Brain microvascular endothelial cell (primary cell): Measurements from ENCODE around the gene TMEM255A.
A peak's percentile ranks its signal among the peaks of the same experiment; 100 is the strongest.

Experiments used
- DNase-seq: peaks from one replicate; pipeline ENCODE4 v3.0.0-alpha.2; 2020
- H3K27ac ChIP-seq: fragments of 250-450 bp; sonication (Bioruptor Pico); 2 replicates; pipeline ENCODE4 v1.5.1; 2020; ENCODE audit warnings: mild to moderate bottlenecking, moderate library complexity
- H3K27me3 ChIP-seq: fragments of 250-450 bp; sonication (Bioruptor Pico); replicated peaks from 2 replicates; pipeline ENCODE4 v1.5.1; 2020; ENCODE audit warnings: mild to moderate bottlenecking
- H3K36me3 ChIP-seq: fragments of 250-450 bp; sonication (Bioruptor Pico); replicated peaks from 2 replicates; pipeline ENCODE4 v1.5.1; 2020; ENCODE audit warnings: mild to moderate bottlenecking
- H3K4me3 ChIP-seq: 2 replicates; pipeline ENCODE4 v1.5.1; 2011; ENCODE audit warnings: low read depth, mild to moderate bottlenecking, control low read depth, low read length, moderate library complexity
- in situ Hi-C: cut with HindIII; loops from 2 replicates; pipeline ENCODE4 v1.10.0; 2017; ENCODE audit warnings: low sequenced_read_pairs, low pct_ligation_motif_present
- TF ChIP-seq, protein P1 (sequence below): IDR thresholded peaks from 2 replicates; pipeline ENCODE4 v1.5.1; 2011; ENCODE audit warnings: low read depth, mild to moderate bottlenecking, moderate library complexity, low read length, control low read depth, inconsistent platforms; ENCODE audit errors: missing control alignments

TMEM255A gene

GRCh38 chrX:120309873-120310705, 1.2 kb downstream of the TMEM255A start:
- H3K27me3 ChIP-seq: no peaks in the 10 kb centered on the region

DNA sequence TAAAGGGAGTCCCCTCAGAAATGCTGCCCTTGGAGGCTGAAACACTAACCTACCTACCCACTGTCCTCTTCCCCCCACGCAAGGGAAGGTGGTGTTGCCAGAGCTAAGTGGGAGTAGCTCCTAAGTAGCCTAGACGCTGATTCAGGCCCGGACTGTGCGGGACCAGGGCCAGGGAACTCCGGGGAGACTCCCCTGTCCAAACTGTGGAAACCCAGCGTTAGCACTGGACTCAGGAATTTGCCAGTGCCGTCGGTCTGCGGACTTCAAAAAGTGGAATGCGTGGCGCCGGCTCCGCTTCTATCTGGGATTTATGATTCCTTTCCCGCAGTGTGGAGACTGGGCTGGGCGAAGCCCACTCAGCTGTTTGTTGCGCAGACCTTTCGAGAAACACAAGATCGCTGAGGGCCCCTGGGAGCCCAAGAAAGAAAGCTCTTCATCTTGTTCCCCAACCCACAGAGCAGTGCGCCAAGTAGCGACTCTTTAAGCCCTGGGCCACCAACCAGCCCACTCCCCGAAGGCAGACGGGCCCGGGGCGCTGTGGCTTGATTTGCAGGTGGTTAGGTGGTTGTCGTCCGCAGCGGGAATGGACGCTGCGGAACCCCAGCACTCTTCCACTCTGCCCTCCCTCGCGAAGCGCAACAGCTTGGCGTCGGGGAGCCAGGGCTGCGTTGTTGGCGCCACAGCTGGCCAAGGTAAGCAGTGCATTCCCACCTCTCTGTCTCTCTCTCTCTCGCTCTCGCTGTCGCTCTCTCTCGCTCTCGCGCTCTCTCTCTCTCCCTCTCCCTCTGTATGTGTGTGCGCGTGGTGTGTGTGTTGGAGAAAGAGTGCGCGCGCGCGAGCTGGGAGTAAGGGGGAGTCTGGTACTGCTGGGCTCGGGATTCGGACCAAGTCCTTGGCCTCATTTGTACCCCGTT, 2.0 kb downstream of the TMEM255A start:
- in situ Hi-C loops: no loop called here
- Histone ChIP-seq H3K27ac (no peak overlapping the region), H3K4me3 (peak overlapping the region; percentile 41), H3K36me3 (no peaks in the 10 kb centered on the region), H3K27me3 (no peaks in the 10 kb centered on the region)
- TF ChIP-seq, protein P1, sequence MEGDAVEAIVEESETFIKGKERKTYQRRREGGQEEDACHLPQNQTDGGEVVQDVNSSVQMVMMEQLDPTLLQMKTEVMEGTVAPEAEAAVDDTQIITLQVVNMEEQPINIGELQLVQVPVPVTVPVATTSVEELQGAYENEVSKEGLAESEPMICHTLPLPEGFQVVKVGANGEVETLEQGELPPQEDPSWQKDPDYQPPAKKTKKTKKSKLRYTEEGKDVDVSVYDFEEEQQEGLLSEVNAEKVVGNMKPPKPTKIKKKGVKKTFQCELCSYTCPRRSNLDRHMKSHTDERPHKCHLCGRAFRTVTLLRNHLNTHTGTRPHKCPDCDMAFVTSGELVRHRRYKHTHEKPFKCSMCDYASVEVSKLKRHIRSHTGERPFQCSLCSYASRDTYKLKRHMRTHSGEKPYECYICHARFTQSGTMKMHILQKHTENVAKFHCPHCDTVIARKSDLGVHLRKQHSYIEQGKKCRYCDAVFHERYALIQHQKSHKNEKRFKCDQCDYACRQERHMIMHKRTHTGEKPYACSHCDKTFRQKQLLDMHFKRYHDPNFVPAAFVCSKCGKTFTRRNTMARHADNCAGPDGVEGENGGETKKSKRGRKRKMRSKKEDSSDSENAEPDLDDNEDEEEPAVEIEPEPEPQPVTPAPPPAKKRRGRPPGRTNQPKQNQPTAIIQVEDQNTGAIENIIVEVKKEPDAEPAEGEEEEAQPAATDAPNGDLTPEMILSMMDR: peak; percentile 63
- peak; percentile 43 for DNase-seq

More at GRCh38 chrX:120309873-120310705, 1.2 kb downstream of the TMEM255A start:
- H3K4me3 ChIP-seq: peak overlapping the region; percentile 41
- in situ Hi-C loops: no loop called here
- TF ChIP-seq, protein P1: no peak
- no peaks in the 10 kb centered on the region for H3K36me3 ChIP-seq
- no peak overlapping the region for H3K27ac ChIP-seq
- no peak for DNase-seq

DNA sequence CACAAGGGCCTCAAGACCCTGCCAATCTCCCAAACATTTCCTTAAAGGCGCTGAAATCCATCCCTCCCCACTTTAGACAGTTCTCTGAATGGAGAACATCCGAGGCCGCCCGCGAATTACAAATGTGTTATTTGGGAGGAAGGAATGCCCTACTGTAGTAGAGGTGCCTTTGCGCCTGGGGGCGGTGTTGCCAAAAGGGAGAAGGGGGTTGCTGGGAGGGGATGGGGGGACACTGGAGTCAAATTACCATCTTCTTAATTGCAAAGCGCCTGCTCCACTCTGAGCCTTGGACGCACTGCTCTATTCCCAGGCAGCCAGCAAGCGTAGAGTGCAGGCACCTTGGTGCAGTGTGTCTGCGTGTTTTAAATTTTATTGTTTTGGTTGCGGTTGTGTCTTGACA, 2.7 kb downstream of the TMEM255A start:
- no peak overlapping the region for H3K4me3 ChIP-seq
- no peak for DNase-seq
- no peaks in the 10 kb centered on the region for H3K27me3 ChIP-seq
- no peak overlapping the region for H3K27ac ChIP-seq
- H3K36me3 ChIP-seq: no peaks in the 10 kb centered on the region
- in situ Hi-C loops: no loop called here
- TF ChIP-seq, protein P1: peak; percentile 40

GRCh38 chrX:120306630-120307029, 4.6 kb downstream of the TMEM255A start:
- H3K27me3 ChIP-seq: no peaks in the 10 kb centered on the region
- no peak overlapping the region for H3K27ac ChIP-seq
- in situ Hi-C loops: no loop called here
- no peak overlapping the region for H3K4me3 ChIP-seq
- no peaks in the 10 kb centered on the region for H3K36me3 ChIP-seq
- DNase-seq: no peak
- TF ChIP-seq, protein P1: no peak

- no peaks in the 10 kb centered on the region for H3K36me3 ChIP-seq
- no peak overlapping the region for H3K27ac ChIP-seq
- in situ Hi-C loops: no loop called here
- H3K4me3 ChIP-seq: no peak overlapping the region
- TF ChIP-seq, protein P1: no peak
- H3K27me3 ChIP-seq: no peaks in the 10 kb centered on the region
- DNase-seq: peak; percentile 19
Observed at GRCh38 chrX:120305531-120306141, 5.6 kb downstream of the TMEM255A start.
